Aorta (tissue), 5 donors: ENCODE measurements around the gene FARP1. TPM values are rescaled to one million over a fixed set of nuclear protein-coding genes. Genes with fewer than 3 reads are reported as not detected.
A peak's percentile ranks its signal among the peaks of the same experiment; 100 is the strongest.

Experiments used
- ATAC-seq: fragments of 200-7000 bp; cut with Tn5 transposase; one replicate; pipeline ENCODE4 v1.9.1; 2022; ENCODE audit warnings: moderate library complexity; ENCODE audit not compliant: low FRiP score
- DNase-seq, 2 donors: peaks; one replicate each; pipeline ENCODE4 v3.0.0-alpha.2; 2020
- H3K27ac ChIP-seq, 2 donors: one replicate each; pipeline ENCODE4 v1.5.1; 2013; ENCODE audit warnings: low read length in 2 of 2, mild to moderate bottlenecking in 2 of 2, moderate library complexity in 2 of 2, control low read depth in 1 of 2, inconsistent platforms in 1 of 2, low read depth in 1 of 2
- H3K27me3 ChIP-seq, 2 donors: one replicate each; pipeline ENCODE4 v1.6.1; 2013; ENCODE audit warnings: control low read depth in 1 of 2, low read length in 1 of 2, mild to moderate bottlenecking in 1 of 2, moderate library complexity in 1 of 2; ENCODE audit not compliant: insufficient read depth in 2 of 2, control insufficient read depth in 1 of 2
- H3K36me3 ChIP-seq, 2 donors: one replicate each; pipeline ENCODE4 v1.6.1; 2013; ENCODE audit warnings: control low read depth in 1 of 2, low read length in 1 of 2, mild to moderate bottlenecking in 1 of 2; ENCODE audit not compliant: insufficient read depth in 2 of 2, control insufficient read depth in 1 of 2
- H3K4me1 ChIP-seq, 2 donors: one replicate each; pipeline ENCODE4 v1.6.1; 2013; ENCODE audit warnings: low read length in 2 of 2, control low read depth in 1 of 2, mild to moderate bottlenecking in 1 of 2, moderate library complexity in 1 of 2; ENCODE audit not compliant: insufficient read depth in 2 of 2, control insufficient read depth in 1 of 2
- H3K4me3 ChIP-seq, 2 donors: one replicate each; pipeline ENCODE4 v1.5.1; 2013; ENCODE audit warnings: low read length in 2 of 2, control low read depth in 1 of 2, mild to moderate bottlenecking in 1 of 2
- H3K9me3 ChIP-seq: one replicate; pipeline ENCODE4 v1.6.1; 2013; ENCODE audit warnings: mild to moderate bottlenecking, low read length; ENCODE audit not compliant: control insufficient read depth
- WGBS, 2 donors: extraction: QIAGEN DNeasy Blood & Tissue Kit; methylation state at CpG; one replicate each; pipeline ENCODE4 v1.1.7; 2013; 5-methylcytosine and 5-hydroxymethylcytosine counted together
- intact Hi-C, 2 donors: fragments of 100-400 bp; cut with DNase I; formaldehyde crosslinking; loops; one replicate each; pipeline versions ENCODE4 v1.14.2 to v1.15.0; 2022
- polyA plus RNA-seq, 2 donors: library from polyadenylated mRNA; stranded (reverse); fragments of 200-250 nt; gene quantifications; one replicate each; pipeline ENCODE4 v1.2.3, GENCODE V29; 2013
- total RNA-seq, 2 donors: library from RNA; stranded (reverse); fragmentation: NEBNext Ultra II Directional; extraction: Animal tissue kit (Norgen Biotek cat#: 25700); gene quantifications; one replicate each; pipeline ENCODE4 v1.2.1, GENCODE V29; 2021
- donor health status: healthy with polysubstance abuse.
- donor health status: Bipolar disorder and iron deficiency.
- donor health status: DM: no; HTN: no; CAD: no.
- donor health status: DM: no; HTN: no; CAD: no.
- donor health status: DM: yes; HTN: yes; CAD: no.

FARP1 gene
- total and polyA plus RNA-seq, 4 donors: 3.3 to 41.7 (median 23.7) TPM

- Histone ChIP-seq H3K9me3 (no peaks in the 10 kb centered on the region), H3K36me3 (no peaks in the 10 kb centered on the region), H3K4me1 (no peaks in the 10 kb centered on the region), H3K4me3 (no peak overlapping the region), H3K27me3 (no peaks in the 10 kb centered on the region), H3K27ac (no peak overlapping the region)
- DNase-seq (no peak), ATAC-seq (no peak)
- WGBS, 2 donors: 75 to 79% methylated on average over 8 of the region's 8 CpGs
- intact Hi-C loops: loop anchor here in 1 of 2 donors (10.0 kb wide), 1 partner anchor 69 kb away; the partner anchor contains the start of gene FARP1
Measured at GRCh38 chr13:98213354-98213753, 70.5 kb downstream of the FARP1 start.

- Histone ChIP-seq H3K4me3 (no peak overlapping the region), H3K4me1 (no peaks in the 10 kb centered on the region), H3K9me3 (no peaks in the 10 kb centered on the region), H3K36me3 (no peaks in the 10 kb centered on the region), H3K27me3 (no peaks in the 10 kb centered on the region), H3K27ac (no peak overlapping the region)
- no peak for DNase-seq
- WGBS, 2 donors: 75 to 77% methylated on average over 16 of the region's 16 CpGs
- ATAC-seq: no peak
- intact Hi-C loops: loop anchor here in 1 of 2 donors (10.0 kb wide), 1 partner anchor 69 kb away; the partner anchor contains the start of gene FARP1
Measured at GRCh38 chr13:98214008-98214643, 71.2 kb downstream of the FARP1 start.

- Histone ChIP-seq H3K27me3 (no peaks in the 10 kb centered on the region), H3K27ac (no peak overlapping the region), H3K4me1 (no peaks in the 10 kb centered on the region), H3K4me3 (no peak overlapping the region), H3K36me3 (no peaks in the 10 kb centered on the region), H3K9me3 (no peaks in the 10 kb centered on the region)
- WGBS, 2 donors: 83 to 84% methylated on average over 6 of the region's 6 CpGs
- DNase-seq (no peak), ATAC-seq (no peak)
- intact Hi-C loops: loop anchor here in 1 of 2 donors (10.0 kb wide), 1 partner anchor 70 kb away; the partner anchor contains the start of gene FARP1
Measured at GRCh38 chr13:98214707-98215106, 71.8 kb downstream of the FARP1 start.

GRCh38 chr13:98215508-98215907 is 72.6 kb downstream of the FARP1 start:
- no peak for ATAC-seq
- WGBS, 2 donors: 84 to 89% methylated on average over 6 of the region's 6 CpGs
- H3K27ac ChIP-seq: no peak overlapping the region

GRCh38 chr13:98216135-98216565 is 73.3 kb downstream of the FARP1 start:
- Histone ChIP-seq H3K36me3 (no peaks in the 10 kb centered on the region), H3K9me3 (no peaks in the 10 kb centered on the region), H3K4me3 (no peak overlapping the region), H3K27ac (no peak overlapping the region), H3K4me1 (no peaks in the 10 kb centered on the region), H3K27me3 (no peaks in the 10 kb centered on the region)
- peak; percentile 72 to 86 for DNase-seq
- ATAC-seq: no peak
- intact Hi-C loops: loop anchor here in 1 of 2 donors (10.0 kb wide), 1 partner anchor 71 kb away; the partner anchor contains the start of gene FARP1
- WGBS, 2 donors: 7 to 12% methylated on average over 4 of the region's 4 CpGs

More at GRCh38 chr13:98215508-98215907, 72.6 kb downstream of the FARP1 start:
- H3K27me3 ChIP-seq: no peaks in the 10 kb centered on the region
- no peak for DNase-seq
- intact Hi-C loops: loop anchor here in 1 of 2 donors (10.0 kb wide), 1 partner anchor 71 kb away; the partner anchor contains the start of gene FARP1
- H3K4me1 ChIP-seq: no peaks in the 10 kb centered on the region
- no peaks in the 10 kb centered on the region for H3K36me3 ChIP-seq
- H3K9me3 ChIP-seq: no peaks in the 10 kb centered on the region
- no peak overlapping the region for H3K4me3 ChIP-seq

DNA sequence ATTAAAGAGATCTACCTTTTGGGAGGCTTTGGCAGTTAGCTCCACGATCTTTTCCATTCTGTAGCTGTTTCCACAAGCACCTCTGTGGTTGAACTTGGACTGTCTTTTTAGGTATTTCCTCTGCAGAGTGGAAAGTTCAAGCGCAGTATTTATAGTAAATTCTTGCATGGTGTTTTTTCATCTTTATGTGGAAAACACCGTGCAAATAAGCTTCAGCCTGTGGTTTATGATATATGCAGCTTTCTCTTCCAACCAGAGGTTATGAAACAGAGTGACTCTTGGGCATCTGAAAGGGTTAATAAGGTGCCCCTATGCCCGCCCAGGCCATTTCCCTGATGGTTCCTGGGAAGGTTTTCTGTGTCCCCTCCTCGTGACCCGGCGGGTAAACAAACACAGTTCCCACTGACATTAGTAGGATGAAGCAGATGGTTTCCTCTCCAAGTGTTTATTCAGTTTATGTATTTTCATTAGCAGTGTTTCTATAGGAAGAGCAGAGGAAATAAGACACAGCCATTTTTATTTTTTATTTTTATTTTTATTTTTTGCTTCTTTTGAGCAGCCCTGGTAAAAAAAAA is 73.9 kb downstream of the FARP1 start:
- Histone ChIP-seq H3K9me3 (no peaks in the 10 kb centered on the region), H3K27me3 (no peaks in the 10 kb centered on the region), H3K4me3 (no peak overlapping the region), H3K36me3 (no peaks in the 10 kb centered on the region), H3K27ac (no peak overlapping the region), H3K4me1 (peaks cover 0 to 2% of the 10 kb centered on the region in 2 donors)
- intact Hi-C loops: loop anchor here in 1 of 2 donors (10.0 kb wide), 1 partner anchor 72 kb away; the partner anchor contains the start of gene FARP1
- 42 to 60% methylated on average over 7 of the region's 7 CpGs for whole genome bisulfite sequencing, 2 donors
- ATAC-seq (no peak), DNase-seq (no peak)

GRCh38 chr13:98217597-98217996 is 74.7 kb downstream of the FARP1 start:
- Histone ChIP-seq H3K9me3 (no peaks in the 10 kb centered on the region), H3K27me3 (no peaks in the 10 kb centered on the region), H3K27ac (no peak overlapping the region), H3K4me3 (no peak overlapping the region), H3K4me1 (peaks cover 0 to 4% of the 10 kb centered on the region in 2 donors), H3K36me3 (no peaks in the 10 kb centered on the region)
- no peak for DNase-seq
- WGBS, 2 donors: 66 to 81% methylated on average over 12 of the region's 12 CpGs
- no peak for ATAC-seq
- intact Hi-C loops: loop anchor here in 1 of 2 donors (10.0 kb wide), 1 partner anchor 73 kb away; the partner anchor contains the start of gene FARP1

DNA sequence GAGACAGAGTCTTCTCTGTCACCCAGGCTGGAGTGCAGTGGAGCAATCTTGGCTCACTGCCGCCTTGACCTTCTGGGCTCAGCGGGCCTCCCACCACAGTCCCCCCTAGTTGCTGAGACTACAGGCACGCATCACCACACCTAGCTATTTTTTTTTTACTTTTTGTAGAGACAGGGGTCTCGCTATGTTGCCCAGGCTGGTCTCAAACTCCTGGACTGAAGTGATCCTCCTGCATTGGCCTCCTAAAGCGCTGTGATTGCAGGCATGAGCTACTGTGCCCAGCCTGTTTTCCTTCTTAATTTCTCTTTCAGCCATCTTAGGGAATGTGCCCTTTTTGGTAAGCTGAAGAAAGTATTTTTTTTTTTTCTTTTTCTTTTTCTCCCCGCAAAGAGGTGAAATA is 76.8 kb downstream of the FARP1 start:
- peaks cover 0 to 4% of the 10 kb centered on the region in 2 donors for H3K4me1 ChIP-seq
- H3K9me3 ChIP-seq: no peaks in the 10 kb centered on the region
- intact Hi-C loops: loop anchor here in 1 of 2 donors (10.0 kb wide), 1 partner anchor 75 kb away; the partner anchor contains the start of gene FARP1
- H3K36me3 ChIP-seq: no peaks in the 10 kb centered on the region
- H3K4me3 ChIP-seq: no peak overlapping the region
- WGBS, 2 donors: 60 to 68% methylated on average over 6 of the region's 6 CpGs
- ATAC-seq: no peak
- no peaks in the 10 kb centered on the region for H3K27me3 ChIP-seq
- no peak overlapping the region for H3K27ac ChIP-seq
- DNase-seq: no peak
